ENCODE data around the gene AVPR1B.
"Not testable (repeated sequence)": the region's sequence is repeated elsewhere in the genome, so short reads cannot be mapped to it uniquely, and the experiment has no call there.

Gene AVPR1B

DNA sequence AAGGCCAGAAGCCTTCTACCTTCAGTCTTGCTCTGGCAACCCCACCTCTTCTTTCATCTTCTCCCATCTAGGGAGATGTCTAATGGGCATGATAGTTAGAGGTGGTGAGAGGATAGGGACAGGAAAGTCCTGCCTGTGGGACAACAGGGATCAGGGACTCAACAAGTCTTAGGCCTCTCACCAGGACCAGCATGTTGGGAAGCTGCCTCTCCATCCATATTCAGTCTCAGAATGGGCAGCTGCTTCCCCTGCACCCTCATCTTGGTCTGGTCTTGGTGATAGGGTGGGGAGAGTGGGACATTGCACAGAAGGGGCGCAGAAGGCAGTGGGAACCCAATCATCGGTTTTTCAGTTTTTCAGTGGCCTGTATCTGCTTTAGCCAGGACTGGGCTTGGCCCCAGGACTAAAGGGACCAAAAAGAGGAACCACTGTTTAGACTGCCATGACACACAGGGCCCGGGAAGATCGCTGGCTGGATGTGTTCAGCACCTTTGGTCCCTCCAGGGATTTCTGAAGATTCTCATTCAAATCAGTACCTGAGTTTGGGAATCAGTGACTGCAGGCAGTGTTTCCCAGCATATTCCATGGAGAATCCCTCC is 51.5 kb downstream of the AVPR1B start:
- DNase-seq (ENCODE audit: low read depth): no peak
- H3K4me3 ChIP-seq (ENCODE audit: low read depth, low read length): no peak overlapping the region
- TF ChIP-seq, protein P1, sequence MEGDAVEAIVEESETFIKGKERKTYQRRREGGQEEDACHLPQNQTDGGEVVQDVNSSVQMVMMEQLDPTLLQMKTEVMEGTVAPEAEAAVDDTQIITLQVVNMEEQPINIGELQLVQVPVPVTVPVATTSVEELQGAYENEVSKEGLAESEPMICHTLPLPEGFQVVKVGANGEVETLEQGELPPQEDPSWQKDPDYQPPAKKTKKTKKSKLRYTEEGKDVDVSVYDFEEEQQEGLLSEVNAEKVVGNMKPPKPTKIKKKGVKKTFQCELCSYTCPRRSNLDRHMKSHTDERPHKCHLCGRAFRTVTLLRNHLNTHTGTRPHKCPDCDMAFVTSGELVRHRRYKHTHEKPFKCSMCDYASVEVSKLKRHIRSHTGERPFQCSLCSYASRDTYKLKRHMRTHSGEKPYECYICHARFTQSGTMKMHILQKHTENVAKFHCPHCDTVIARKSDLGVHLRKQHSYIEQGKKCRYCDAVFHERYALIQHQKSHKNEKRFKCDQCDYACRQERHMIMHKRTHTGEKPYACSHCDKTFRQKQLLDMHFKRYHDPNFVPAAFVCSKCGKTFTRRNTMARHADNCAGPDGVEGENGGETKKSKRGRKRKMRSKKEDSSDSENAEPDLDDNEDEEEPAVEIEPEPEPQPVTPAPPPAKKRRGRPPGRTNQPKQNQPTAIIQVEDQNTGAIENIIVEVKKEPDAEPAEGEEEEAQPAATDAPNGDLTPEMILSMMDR (IDR thresholded peaks at IDR 0.05; ENCODE audit: control insufficient read depth, extremely low read depth, insufficient read depth): no peak

DNA sequence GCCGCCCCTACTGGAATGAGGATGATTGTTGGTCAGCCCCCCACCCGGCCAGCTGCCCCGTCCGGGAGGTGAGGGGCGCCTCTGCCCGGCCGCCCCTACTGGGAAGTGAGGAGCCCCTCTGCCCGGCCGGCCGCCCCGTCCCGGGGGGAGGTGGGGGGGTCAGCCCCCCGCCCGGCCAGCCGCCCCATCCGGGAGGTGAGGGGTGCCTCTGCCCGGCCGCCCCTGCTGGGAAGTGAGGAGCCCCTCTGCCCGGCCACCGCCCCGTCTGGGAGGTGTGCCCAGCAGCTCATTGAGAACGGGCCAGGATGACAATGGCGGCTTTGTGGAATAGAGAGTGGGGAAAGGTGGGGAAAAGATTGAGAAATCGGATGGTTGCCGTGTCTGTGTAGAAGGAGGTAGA is 52.7 kb downstream of the AVPR1B start:
- not testable (repeated sequence) for H3K4me3 ChIP-seq (ENCODE audit: low read depth, low read length); DNase-seq (ENCODE audit: low read depth)

DNA sequence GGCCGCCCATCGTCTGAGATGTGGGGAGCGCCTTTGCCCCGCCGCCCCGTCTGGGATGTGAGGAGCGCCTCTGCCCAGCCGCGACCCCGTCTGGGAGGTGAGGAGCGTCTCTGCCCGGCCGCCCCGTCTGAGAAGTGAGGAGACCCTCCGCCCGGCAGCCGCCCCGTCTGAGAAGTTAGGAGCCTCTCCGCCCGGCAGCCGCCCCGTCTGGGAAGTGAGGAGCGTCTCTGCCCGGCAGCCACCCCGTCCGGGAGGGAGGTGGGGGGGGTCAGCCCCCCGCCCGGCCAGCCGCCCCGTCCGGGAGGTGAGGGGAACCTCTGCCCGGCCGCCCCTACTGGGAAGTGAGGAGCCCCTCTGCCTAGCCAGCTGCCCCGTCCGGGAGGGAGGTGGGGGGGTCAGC is 53.2 kb downstream of the AVPR1B start:
- not testable (repeated sequence) for DNase-seq (ENCODE audit: low read depth)

DNA sequence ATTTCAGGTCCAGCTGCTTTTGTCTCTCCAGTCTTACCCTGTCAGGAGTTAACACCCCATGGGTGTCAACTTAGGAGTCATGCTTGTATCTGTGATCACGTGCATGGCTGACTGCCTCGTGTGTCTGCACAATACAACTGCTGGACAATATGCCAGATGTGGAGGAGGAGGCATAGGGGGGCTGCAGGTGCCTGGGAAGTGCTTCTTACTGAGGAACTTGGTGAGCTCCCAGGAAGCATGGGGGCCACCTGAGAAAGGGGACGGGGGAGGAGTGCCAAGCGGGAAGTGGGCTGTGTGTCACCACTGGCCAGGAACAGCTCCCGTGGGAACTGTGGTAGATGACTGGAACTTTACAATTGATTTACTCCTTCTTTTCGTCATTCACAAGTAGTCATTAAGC is 54.7 kb downstream of the AVPR1B start:
- TF ChIP-seq, protein P1 (IDR thresholded peaks at IDR 0.05; ENCODE audit: control insufficient read depth, extremely low read depth, insufficient read depth): no peak
- DNase-seq (ENCODE audit: low read depth): no peak
- no peak overlapping the region for H3K4me3 ChIP-seq (ENCODE audit: low read depth, low read length)

More for the DNA sequence above, 53.2 kb downstream of the AVPR1B start:
- H3K4me3 ChIP-seq (ENCODE audit: low read depth, low read length): not testable (repeated sequence)

DNA sequence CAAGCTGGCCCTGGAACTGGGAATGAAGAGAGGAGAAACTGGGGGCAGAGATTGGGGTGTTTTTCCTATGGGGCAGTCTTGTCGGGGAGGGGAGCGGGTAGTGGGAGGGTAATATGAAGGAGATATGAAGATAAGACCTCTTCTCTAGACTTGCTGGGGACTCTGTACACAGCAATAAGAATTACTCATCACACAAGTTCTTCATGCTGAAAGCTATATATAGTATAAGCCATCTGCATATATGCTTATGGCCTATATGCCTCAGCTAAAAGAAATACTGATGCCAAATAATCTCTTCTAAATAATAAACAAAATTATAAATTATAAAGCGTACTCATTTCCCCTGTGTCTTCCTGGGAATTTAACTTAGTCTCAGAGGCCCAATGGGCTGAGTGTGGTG is 56.3 kb downstream of the AVPR1B start:
- TF ChIP-seq, protein P1 (IDR thresholded peaks at IDR 0.05; ENCODE audit: control insufficient read depth, extremely low read depth, insufficient read depth): no peak
- no peak for DNase-seq (ENCODE audit: low read depth)
- H3K4me3 ChIP-seq (ENCODE audit: low read depth, low read length): no peak overlapping the region

Measured in LNCaP clone FGC (cell line).